Spinal cord (tissue), 10 donors: ENCODE results near the gene PCNT. TPM values are rescaled to one million over a fixed set of nuclear protein-coding genes. Genes with fewer than 3 reads are reported as not detected.

Experiments used
- DNase-seq, 6 donors: peaks; one replicate each; pipeline versions ENCODE4 v3.0.0 to v3.0.0-alpha.2; 2013 to 2015; ENCODE audit warnings: low spot score in 6 of 6, low read depth in 4 of 6
- H3K27ac ChIP-seq: one replicate; pipeline ENCODE4 v1.5.1; 2013; ENCODE audit warnings: low read depth, low read length, control low read depth
- H3K27me3 ChIP-seq: one replicate; pipeline ENCODE4 v1.6.1; 2013; ENCODE audit warnings: low read length; ENCODE audit not compliant: control insufficient read depth, insufficient read depth
- H3K36me3 ChIP-seq: one replicate; pipeline ENCODE4 v1.6.1; 2013; ENCODE audit warnings: low read length; ENCODE audit not compliant: control insufficient read depth, insufficient read depth
- H3K4me1 ChIP-seq: one replicate; pipeline ENCODE4 v1.6.1; 2013; ENCODE audit warnings: low read length; ENCODE audit not compliant: control insufficient read depth, insufficient read depth
- H3K4me3 ChIP-seq: one replicate; pipeline ENCODE4 v1.5.1; 2013; ENCODE audit warnings: low read depth, low read length, control low read depth
- H3K9me3 ChIP-seq: one replicate; pipeline ENCODE4 v1.6.1; 2013; ENCODE audit warnings: low read length; ENCODE audit not compliant: control insufficient read depth, insufficient read depth
- WGBS: methylation state at CpG from one replicate; pipeline ENCODE4 v1.1.5; 2013; ENCODE audit warnings: missing lambda C conversion rate; ENCODE audit not compliant: insufficient coverage; 5-methylcytosine and 5-hydroxymethylcytosine counted together
- polyA plus RNA-seq, 2 donors: library from polyadenylated mRNA; unstranded; fragments of 120-200 nt; gene quantifications; one replicate each; pipeline ENCODE4 v1.2.1, GENCODE V29; 2013; ENCODE audit not compliant: insufficient read length in 2 of 2
- total RNA-seq, 2 donors: library from RNA; depleted of rRNA in 1 of 2; stranded (reverse); fragments of 120-200 nt in 1 of 2; fragments of >200 nt in 1 of 2; gene quantifications; one replicate each; pipeline versions ENCODE4 v1.2.3 to v1.2.4, GENCODE V29; 2013 to 2014
- donor health status: healthy.

The PCNT gene
- total and polyA plus RNA-seq, 4 donors, result 18.4 to 47.4 (median 29.9) TPM

DNA sequence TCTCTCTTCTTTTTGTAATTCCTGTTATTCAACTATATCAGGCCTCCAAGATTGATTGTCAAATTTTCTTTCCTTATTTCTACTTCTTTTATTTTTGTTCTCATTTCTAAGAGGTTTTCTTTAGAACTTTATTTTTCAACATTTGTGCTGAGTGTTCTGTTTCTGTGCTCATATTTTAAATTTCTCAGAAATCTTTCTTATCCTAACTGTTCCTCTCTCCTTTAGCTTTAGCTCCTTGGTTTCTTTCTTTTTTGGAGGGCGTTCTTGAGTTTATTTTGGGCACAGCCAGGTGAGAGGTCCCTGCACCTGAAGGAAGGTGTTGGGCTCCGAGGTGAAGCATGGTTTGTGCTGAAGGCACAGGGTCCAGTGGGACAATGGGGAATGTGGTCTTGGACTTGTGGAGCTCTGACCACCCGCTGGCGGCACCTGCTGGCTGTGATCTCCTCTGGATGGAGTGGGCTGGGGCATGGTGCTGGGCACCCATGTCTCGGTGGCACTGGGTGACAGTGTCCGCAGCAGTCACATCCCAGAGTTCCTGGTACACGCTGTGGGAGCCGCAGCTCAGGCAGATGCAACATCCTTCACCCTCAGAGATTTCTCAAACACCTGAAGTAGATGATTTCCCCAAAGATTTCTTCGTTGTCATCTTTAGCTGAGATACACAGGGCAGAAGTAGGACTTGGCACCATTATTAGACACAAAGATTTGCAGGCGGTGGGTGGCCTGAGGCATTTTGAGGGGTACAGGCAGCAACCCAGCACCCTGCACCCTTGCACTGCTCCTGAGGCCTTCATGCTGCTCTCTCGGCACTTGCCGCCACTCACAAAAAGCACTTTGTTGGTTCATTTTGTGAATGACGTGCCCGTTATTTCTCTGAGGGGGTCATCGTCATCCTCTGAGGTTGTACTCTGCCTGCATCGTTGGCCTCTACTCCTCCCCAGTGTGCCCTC is 96.6 kb downstream of the PCNT start:
- Histone ChIP-seq H3K27me3 (no peaks in the 10 kb centered on the region), H3K27ac (no peak overlapping the region), H3K9me3 (no peaks in the 10 kb centered on the region), H3K4me3 (no peak overlapping the region), H3K36me3 (peaks cover 77% of the 10 kb centered on the region), H3K4me1 (no peaks in the 10 kb centered on the region)
- 92% methylated on average over 15 of the region's 16 CpGs for WGBS
- DNase-seq, result no peak

DNA sequence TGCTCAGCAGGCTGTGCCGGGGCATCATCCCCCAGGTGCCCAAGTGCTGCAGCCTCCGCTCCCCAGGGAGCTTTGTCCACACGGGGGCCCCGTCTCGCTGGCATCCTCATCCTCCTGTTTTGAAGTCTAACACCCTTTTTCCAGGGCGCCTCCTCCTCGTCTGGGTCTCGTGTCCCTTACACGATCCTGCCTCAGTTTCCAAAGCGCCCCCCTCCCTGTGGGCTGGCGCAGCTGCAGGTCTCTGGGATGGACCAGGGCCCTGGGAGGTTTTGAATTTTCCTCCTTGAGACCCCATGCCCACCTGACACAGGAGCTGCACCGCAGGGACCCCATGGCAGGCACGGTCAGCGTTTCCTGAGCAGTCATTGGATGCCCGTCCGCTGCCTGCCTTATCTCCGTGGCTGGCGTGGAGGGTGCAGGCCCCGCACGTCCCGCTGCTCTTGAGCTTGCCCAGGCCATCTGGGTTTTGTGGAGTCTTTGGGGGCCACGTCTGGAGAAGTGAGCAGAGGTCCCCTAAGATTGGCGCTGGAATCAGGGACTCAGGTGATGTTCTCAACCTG is 97.3 kb downstream of the PCNT start:
- no peaks in the 10 kb centered on the region for H3K27me3 ChIP-seq
- 95% methylated on average over 23 of the region's 23 CpGs for WGBS
- H3K4me3 ChIP-seq, result no peak overlapping the region
- no peaks in the 10 kb centered on the region for H3K9me3 ChIP-seq
- peaks cover 83% of the 10 kb centered on the region for H3K36me3 ChIP-seq
- H3K4me1 ChIP-seq, result no peaks in the 10 kb centered on the region
- H3K27ac ChIP-seq, result no peak overlapping the region
- DNase-seq, result no peak

DNA sequence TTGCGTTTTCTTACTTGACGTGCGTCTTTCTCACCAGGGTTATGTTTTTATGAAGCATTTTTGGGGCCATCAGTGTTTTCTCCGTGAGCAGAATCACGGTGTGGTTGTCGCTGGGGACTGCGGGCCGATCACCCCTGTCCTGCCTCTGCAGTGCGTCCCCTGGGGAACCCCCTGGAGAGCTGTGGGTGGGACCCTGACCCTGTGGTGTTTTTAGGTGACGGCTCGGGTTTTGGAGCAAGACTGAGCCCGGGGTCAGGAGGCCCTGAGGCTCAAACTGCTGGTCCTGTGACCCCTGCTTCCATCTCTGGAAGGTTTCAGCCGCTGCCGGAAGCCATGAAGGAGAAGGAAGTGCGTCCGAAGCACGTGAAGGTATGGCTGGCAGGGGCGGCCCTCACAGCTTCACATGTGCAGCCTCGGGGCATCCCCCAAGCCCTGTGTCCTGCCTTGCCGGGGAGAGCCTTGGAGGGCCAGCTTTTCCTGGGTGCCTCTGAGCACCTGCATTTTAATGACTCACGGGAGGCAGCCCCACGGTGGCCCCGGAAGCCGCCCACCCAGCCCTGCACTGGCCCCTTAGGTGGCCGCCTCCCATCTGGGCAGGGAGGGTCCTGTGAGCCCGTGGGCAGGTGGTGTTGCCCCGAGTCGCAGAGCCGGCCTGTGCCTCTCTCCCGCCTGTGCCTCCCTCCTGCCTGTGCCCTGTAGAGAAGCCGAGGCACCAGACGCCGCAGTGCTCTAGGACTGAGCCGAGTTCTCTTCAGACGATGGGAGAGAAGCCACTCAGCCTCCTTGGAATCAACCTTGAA is 98.0 kb downstream of the PCNT start:
- Histone ChIP-seq H3K27ac (no peak overlapping the region), H3K4me1 (no peaks in the 10 kb centered on the region), H3K27me3 (no peaks in the 10 kb centered on the region), H3K4me3 (no peak overlapping the region), H3K36me3 (peaks cover 83% of the 10 kb centered on the region), H3K9me3 (no peaks in the 10 kb centered on the region)
- DNase-seq, result no peak
- 96% methylated on average over 35 of the region's 35 CpGs for whole genome bisulfite sequencing

DNA sequence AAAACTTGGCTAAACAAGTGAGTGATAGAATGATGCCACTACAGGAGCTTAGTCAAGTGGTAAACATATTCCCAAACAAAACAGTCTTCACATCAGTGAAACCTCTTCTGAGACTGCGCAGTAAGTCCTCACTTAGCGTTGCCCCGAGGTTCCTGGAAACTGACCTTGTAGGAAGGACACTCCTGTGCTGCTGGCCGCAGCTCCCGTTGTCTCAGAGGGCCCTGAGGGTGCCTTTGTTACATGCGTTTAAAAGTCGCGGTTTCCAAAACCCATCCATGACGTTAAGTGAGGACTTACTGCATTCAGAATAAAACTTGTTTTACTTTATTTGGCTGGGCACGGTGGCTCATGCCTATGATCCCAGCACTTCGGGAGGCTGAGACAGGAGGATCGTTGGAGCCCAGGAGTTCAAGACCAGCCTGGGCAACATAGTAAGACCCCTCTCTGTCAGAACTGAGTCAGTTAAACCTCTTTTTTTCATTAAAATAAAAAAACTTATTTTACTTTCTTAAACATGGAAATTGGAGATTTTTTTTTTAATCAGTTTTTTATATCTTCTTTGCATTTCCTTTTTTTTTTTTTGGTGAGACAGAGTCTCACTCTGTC is 98.8 kb downstream of the PCNT start:
- WGBS, result 95% methylated on average over 12 of the region's 12 CpGs
- DNase-seq, result no peak
- no peaks in the 10 kb centered on the region for H3K4me1 ChIP-seq
- H3K9me3 ChIP-seq, result no peaks in the 10 kb centered on the region
- peaks cover 84% of the 10 kb centered on the region for H3K36me3 ChIP-seq
- H3K27ac ChIP-seq, result no peak overlapping the region
- H3K27me3 ChIP-seq, result no peaks in the 10 kb centered on the region
- no peak overlapping the region for H3K4me3 ChIP-seq

DNA sequence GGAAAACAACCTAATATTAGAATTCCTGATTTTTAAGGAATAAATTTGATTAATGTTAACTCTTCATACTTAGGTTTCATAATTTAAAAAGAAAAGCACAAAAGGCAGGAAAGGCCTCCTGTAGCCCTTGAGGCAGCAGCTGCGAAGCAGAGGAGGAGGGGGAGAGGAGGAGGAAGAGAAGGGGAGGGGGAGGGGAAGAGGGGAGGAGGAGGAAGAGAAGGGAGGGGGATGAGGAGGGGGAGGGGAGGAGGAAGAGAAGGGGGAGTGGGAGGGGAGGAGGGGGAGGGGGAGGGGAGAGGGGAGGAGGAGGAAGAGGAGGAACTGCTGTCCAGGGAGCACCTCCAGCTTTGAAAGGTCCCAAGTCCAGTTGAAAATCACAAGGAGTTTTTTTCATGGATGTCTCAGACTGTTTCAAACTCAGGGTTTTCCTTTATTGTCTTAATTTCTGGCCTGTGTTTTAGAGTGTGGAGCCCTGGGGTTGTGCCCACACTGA is 99.6 kb downstream of the PCNT start:
- peaks cover 87% of the 10 kb centered on the region for H3K36me3 ChIP-seq
- no peak for DNase-seq
- no CpG with 5 or more reads among the region's 1 CpG for WGBS

DNA sequence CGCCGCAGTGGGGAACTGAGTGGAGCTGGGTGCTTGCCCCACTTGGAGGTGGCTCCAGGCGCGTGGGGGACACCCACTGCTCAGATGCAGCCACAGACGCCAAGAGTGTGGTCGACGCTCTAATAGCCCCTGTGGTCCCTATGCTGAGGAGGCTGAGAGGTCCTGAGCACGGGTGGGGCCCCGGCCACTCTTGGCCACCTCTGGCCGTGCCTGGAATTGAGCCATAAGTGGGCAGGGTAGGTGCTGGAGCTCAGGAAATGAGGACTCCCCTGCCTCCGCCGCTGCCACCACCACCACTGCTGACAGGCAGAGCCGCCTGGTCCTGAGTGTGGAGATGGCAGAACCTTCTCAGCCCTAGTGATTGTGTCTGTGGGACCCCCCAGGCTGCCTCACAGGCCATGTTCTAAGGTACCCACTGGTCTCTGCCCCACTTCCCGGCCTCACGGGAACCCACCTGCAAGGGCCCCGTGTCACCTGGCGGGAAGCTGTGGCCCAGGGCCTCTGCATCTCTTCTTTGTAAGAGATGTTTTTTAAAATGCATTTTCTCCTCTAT is 100.2 kb downstream of the PCNT start:
- WGBS, result 81% methylated on average over 11 of the region's 17 CpGs
- no peak overlapping the region for H3K27ac ChIP-seq

More for the DNA sequence above, 99.6 kb downstream of the PCNT start:
- Histone ChIP-seq H3K27me3 (no peaks in the 10 kb centered on the region), H3K9me3 (no peaks in the 10 kb centered on the region), H3K4me1 (no peaks in the 10 kb centered on the region), H3K4me3 (no peak overlapping the region), H3K27ac (no peak overlapping the region)

DNA sequence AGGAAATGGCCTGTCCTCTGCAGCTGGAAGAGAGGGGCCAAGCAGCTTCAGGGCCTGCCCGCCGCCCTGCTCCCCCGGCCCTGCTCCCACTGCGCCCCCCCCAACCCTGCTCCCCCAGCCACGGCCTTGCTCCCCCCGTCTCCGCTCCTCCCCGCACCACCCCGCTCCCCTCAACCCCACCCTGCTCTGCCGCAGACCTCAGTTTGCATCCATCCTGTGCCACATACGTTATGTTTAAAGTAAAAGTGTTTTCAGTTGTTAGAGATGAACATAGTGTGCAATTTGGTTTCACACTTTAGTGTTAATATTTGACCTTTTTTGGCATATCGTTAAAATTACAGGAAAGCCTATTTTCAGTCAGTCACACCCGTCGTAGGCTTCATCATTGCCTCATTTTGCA is 100.7 kb downstream of the PCNT start:
- Histone ChIP-seq H3K27me3 (no peaks in the 10 kb centered on the region), H3K4me1 (no peaks in the 10 kb centered on the region), H3K9me3 (no peaks in the 10 kb centered on the region), H3K36me3 (peaks cover 87% of the 10 kb centered on the region), H3K4me3 (no peak overlapping the region), H3K27ac (no peak overlapping the region)
- DNase-seq, result no peak
- 100% methylated on average over 1 of the region's 14 CpGs for WGBS

More for the DNA sequence above, 100.2 kb downstream of the PCNT start:
- H3K27me3 ChIP-seq, result no peaks in the 10 kb centered on the region
- no peak overlapping the region for H3K4me3 ChIP-seq
- H3K4me1 ChIP-seq, result no peaks in the 10 kb centered on the region
- peaks cover 87% of the 10 kb centered on the region for H3K36me3 ChIP-seq
- H3K9me3 ChIP-seq, result no peaks in the 10 kb centered on the region
- DNase-seq, result no peak

DNA sequence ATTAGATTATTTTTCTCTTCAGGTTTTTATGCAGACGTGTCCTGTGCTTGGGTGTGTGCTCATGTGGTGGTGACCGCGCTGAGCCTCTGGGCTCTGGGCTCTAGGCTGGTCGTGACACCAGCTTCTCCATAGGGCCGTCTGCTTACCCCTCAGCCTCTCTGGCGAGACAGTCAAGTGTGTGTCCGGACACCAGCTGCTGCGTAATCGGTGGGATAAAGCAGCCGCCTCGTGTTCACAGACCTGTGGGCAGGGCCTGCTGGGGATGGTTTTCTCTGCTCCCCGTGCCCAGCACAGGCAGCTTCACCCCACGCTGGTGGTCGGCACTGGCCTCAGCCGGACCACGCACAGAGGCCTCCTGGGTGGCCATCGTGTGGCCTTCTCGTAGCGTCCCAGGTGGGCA is 101.1 kb downstream of the PCNT start:
- Histone ChIP-seq H3K27me3 (no peaks in the 10 kb centered on the region), H3K27ac (no peak overlapping the region), H3K4me3 (no peak overlapping the region), H3K4me1 (no peaks in the 10 kb centered on the region), H3K36me3 (peaks cover 87% of the 10 kb centered on the region), H3K9me3 (no peaks in the 10 kb centered on the region)
- DNase-seq, result no peak
- WGBS, result 86% methylated on average over 19 of the region's 19 CpGs

DNA sequence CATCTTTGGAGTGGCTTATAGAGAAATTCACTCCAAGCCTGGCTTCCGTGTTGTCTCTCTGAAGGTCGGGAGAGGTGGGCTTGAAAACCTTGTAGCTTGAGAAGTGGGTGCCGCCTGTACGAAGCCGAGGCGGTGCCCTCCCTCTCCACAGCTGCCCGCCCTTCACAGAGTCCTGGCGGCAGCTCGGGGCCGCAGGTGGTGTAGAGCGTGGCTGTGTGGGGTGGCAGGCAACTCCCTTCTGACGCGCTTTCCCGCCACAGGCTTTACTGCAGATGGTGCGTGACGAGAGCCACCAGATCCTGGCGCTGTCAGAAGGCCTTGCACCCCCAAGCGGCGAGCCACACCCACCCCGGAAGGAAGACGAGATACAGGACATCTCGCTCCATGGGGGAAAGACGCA is 101.6 kb downstream of the PCNT start:
- WGBS, result 97% methylated on average over 7 of the region's 23 CpGs
- no peak overlapping the region for H3K27ac ChIP-seq

More for the DNA sequence above, 101.6 kb downstream of the PCNT start:
- Histone ChIP-seq H3K9me3 (no peaks in the 10 kb centered on the region), H3K36me3 (peaks cover 90% of the 10 kb centered on the region), H3K4me3 (no peak overlapping the region), H3K4me1 (no peaks in the 10 kb centered on the region), H3K27me3 (no peaks in the 10 kb centered on the region)
- DNase-seq, result no peak
